OCI-LY1 (cell line): ENCODE results near the gene IPCEF1.

ENCODE experiments used
- EZH2 ChIP-seq: fragments of 200-600 bp; sonication (generic), shearing (Covaris generic); IDR thresholded peaks from 2 replicates; pipeline ENCODE4 v1.8.0; 2017; ENCODE audit warnings: borderline replicate concordance, mixed run types, mild to moderate bottlenecking, antibody characterized with exemption, low read length, moderate library complexity, mixed read lengths
- TF ChIP-seq, protein P1 (sequence below): fragments of 200-600 bp; sonication (generic), shearing (Covaris generic); IDR thresholded peaks from 2 replicates; pipeline ENCODE4 v1.5.1; 2017; ENCODE audit warnings: mild to moderate bottlenecking, antibody characterized with exemption, low read length, moderate library complexity, mixed read lengths

DNA sequence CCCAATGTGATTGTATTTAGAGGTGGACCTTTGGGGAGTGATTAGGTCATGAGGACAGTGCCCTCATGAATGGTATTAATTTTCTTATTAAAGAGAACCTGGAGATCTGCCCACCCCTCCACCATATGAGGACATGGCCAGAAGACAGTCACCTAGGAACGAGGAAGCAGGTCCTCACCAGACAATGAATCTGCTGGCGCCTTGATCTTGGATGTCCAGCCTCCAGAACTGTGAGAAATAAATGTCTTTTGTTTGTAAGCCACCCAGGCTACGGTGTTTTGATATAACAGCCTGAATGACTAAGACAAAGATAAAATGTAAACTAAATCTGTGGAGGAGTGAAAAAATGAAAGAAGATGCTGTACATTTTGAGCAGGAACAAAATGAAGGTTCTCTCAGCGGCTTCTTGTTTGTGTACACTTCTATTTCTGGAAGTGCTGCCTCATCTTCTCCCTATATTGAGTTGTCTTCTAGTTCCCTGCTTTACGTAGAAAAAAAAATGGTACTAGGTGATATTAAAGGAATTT is 1.5 kb upstream of the IPCEF1 start:
- TF ChIP-seq, protein P1, sequence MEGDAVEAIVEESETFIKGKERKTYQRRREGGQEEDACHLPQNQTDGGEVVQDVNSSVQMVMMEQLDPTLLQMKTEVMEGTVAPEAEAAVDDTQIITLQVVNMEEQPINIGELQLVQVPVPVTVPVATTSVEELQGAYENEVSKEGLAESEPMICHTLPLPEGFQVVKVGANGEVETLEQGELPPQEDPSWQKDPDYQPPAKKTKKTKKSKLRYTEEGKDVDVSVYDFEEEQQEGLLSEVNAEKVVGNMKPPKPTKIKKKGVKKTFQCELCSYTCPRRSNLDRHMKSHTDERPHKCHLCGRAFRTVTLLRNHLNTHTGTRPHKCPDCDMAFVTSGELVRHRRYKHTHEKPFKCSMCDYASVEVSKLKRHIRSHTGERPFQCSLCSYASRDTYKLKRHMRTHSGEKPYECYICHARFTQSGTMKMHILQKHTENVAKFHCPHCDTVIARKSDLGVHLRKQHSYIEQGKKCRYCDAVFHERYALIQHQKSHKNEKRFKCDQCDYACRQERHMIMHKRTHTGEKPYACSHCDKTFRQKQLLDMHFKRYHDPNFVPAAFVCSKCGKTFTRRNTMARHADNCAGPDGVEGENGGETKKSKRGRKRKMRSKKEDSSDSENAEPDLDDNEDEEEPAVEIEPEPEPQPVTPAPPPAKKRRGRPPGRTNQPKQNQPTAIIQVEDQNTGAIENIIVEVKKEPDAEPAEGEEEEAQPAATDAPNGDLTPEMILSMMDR, result no peak
- no peak for TF ChIP-seq EZH2
